SU-DHL-6 (cell line): ENCODE data around the gene HOXB1.

Experiments
- CTCF ChIP-seq: fragments of 200-600 bp; sonication (generic); IDR thresholded peaks from one replicate; pipeline ENCODE4 v1.5.1; 2017; ENCODE audit warnings: antibody characterized with exemption, mild to moderate bottlenecking, low read length, moderate library complexity; ENCODE audit not compliant: insufficient read depth, poor library complexity, severe bottlenecking
- EZH2phosphoT487 ChIP-seq: fragments of 200-600 bp; sonication (generic), shearing (Covaris generic); conservative IDR thresholded peaks from 2 replicates; pipeline ENCODE4 v1.6.1; 2018; ENCODE audit warnings: mild to moderate bottlenecking, antibody characterized with exemption, low read length, moderate library complexity, mixed read lengths

- TF ChIP-seq CTCF (no peak), EZH2phosphoT487 (no peak)
Measured at GRCh38 chr17:48577946-48578615, 47.3 kb upstream of the HOXB1 start, which contains the start of gene HOXB4.
